Stomach (tissue), 9 donors: ENCODE measurements around the gene TNRC6B. TPM values are rescaled to one million over a fixed set of nuclear protein-coding genes. Genes with fewer than 3 reads are reported as not detected.
"Not testable (repeated sequence)": the region's sequence is repeated elsewhere in the genome, so short reads cannot be mapped to it uniquely, and the experiment has no call there.

ENCODE experiments used
- DNase-seq, 2 donors: peaks; one replicate each; pipeline versions ENCODE4 v3.0.0 to v3.0.0-alpha.2; 2013 to 2019
- H3K27ac ChIP-seq, 5 donors: fragments of 200-600 bp in 4 of 5; sonication (generic) in 4 of 5; one replicate each; pipeline ENCODE4 v1.5.1; 2013 to 2019; ENCODE audit warnings: mild to moderate bottlenecking in 1 of 5, moderate library complexity in 1 of 5
- H3K27me3 ChIP-seq, 3 donors: fragments of 200-600 bp; sonication (generic); one replicate each; pipeline ENCODE4 v1.5.1; 2017 to 2019; ENCODE audit warnings: mixed run types in 1 of 3
- H3K36me3 ChIP-seq, 4 donors: fragments of 200-600 bp; sonication (generic); 1 replicate in 3 of 4; 2 replicates in 1 of 4; pipeline ENCODE4 v1.5.1; 2016 to 2019
- H3K4me1 ChIP-seq, 4 donors: fragments of 200-600 bp; sonication (generic); one replicate each; pipeline ENCODE4 v1.5.1; 2016 to 2019
- H3K4me3 ChIP-seq, 4 donors: fragments of 200-600 bp; sonication (generic) in 3 of 4; one replicate each; pipeline ENCODE4 v1.5.1; 2016 to 2019; ENCODE audit warnings: mild to moderate bottlenecking in 1 of 4
- H3K9me3 ChIP-seq, 4 donors: fragments of 200-600 bp; sonication (generic); one replicate each; pipeline ENCODE4 v1.5.1; 2016 to 2019
- CTCF ChIP-seq, 7 experiments: fragments of 450-650 bp in 4 of 7; fragments of 200-600 bp in 3 of 7; sonication (generic) in 3 of 7; IDR thresholded peaks; one replicate each; pipeline ENCODE4 v1.5.1; 2016 to 2019; ENCODE audit warnings: antibody characterized with exemption in 7 of 7, control low read depth in 2 of 7, mild to moderate bottlenecking in 1 of 7
- EP300 ChIP-seq: sonication (generic); formaldehyde crosslinking; IDR thresholded peaks from one replicate; pipeline ENCODE4 v1.6.1; 2017; ENCODE audit warnings: antibody characterized with exemption
- POLR2A ChIP-seq, 4 donors: fragments of 450-650 bp; IDR thresholded peaks; one replicate each; pipeline ENCODE4 v1.6.1; 2016; ENCODE audit warnings: antibody characterized with exemption in 4 of 4, control low read depth in 2 of 4, mild to moderate bottlenecking in 1 of 4, moderate library complexity in 1 of 4
- POLR2AphosphoS5 ChIP-seq, 3 donors: sonication (generic); formaldehyde crosslinking; IDR thresholded peaks; one replicate each; pipeline ENCODE4 v1.6.1; 2016; ENCODE audit warnings: antibody characterized with exemption in 3 of 3
- WGBS, 5 donors: extraction: QIAGEN DNeasy Blood & Tissue Kit in 3 of 5; methylation state at CpG; one replicate each; pipeline versions ENCODE4 v1.1.5 to v1.1.7; 2013 to 2018; 5-methylcytosine and 5-hydroxymethylcytosine counted together
- intact Hi-C: fragments of 100-400 bp; cut with DNase I; formaldehyde crosslinking; loops from one replicate; pipeline ENCODE4 v1.15.1; 2023; ENCODE audit warnings: low total_unique reads
- polyA plus RNA-seq, 3 donors: library from polyadenylated mRNA; stranded (reverse); fragments of 200-250 nt; gene quantifications; one replicate each; pipeline ENCODE4 v1.2.3, GENCODE V29; 2013
- total RNA-seq, 5 donors: library from RNA; depleted of rRNA; stranded (reverse); fragments of >200 nt; gene quantifications; one replicate each; pipeline versions ENCODE4 v1.1.0 to v1.2.3, GENCODE V29; 2014 to 2016
- donor health status: healthy with polysubstance abuse.
- donor health status: Bipolar disorder and iron deficiency.
- donor health status: healthy.

The TNRC6B gene
- total and polyA plus RNA-seq, 8 donors: 0.88 to 316 (median 18.0) TPM

DNA sequence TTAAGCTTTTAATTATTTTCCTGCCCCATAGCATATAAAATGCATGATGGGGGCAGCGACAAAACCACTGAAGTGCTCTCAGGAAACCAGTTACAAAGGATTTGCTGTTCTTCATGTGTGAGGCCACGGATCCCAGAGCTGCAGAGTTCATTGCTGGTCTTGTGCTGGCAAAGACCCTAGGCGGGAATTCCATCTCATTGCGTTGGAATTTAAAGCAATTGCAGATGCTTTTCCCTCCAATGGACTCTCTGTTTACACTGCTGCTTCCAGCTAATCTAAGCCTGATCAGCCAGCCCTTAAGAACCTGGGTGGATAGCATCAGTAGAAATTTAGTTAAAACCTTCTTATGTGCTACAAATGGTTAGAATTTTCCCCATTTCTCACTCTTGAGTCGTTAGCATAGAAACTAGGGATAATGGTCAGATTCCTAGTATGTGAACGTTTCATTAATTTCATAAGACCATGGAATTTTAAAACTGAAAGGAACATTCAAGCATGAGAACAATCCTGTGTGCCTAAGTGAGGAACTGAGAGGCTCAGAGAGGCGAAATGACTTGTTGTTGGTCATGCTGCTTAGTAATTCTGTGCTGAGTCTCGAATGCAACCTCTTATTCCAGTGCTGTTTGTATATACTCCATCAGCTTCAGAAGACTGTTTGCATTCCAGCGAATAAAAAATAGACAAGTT is 132.5 kb downstream of the TNRC6B start:
- peak overlapping the region in 4 of 5 donors; percentile 11 to 75 (median 64) for H3K27ac ChIP-seq
- H3K36me3 ChIP-seq: peaks cover 57 to 100% (median 99%) of the 10 kb centered on the region in 4 donors
- peak in 1 of 2 donors; percentile 80 for DNase-seq

DNA sequence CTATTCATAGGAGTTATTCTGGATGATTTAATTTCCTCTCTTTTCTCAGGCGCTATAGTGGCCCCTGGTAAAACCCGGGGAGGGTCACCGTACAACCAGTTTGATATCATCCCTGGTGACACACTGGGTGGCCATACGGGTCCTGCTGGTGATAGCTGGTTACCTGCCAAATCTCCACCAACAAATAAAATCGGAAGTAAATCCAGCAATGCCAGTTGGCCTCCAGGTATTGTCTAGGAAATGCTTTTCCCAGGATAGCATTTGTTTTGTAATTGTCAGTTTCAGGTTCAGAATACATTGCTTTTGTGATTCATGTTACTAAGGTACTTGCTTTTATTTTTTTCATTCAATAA is 133.0 kb downstream of the TNRC6B start:
- no peak for DNase-seq
- peaks cover 62 to 100% (median 99%) of the 10 kb centered on the region in 4 donors for H3K36me3 ChIP-seq
- no peak overlapping the region for H3K4me3 ChIP-seq
- intact Hi-C loops: no loop called here
- H3K9me3 ChIP-seq: no peaks in the 10 kb centered on the region
- H3K27ac ChIP-seq: peak overlapping the region; percentile 11 to 75 (median 61)
- H3K4me1 ChIP-seq: peaks cover 0 to 38% (median 16%) of the 10 kb centered on the region in 4 donors
- TF ChIP-seq POLR2AphosphoS5 (IDR thresholded peaks at IDR 0.05) (no peak), CTCF (IDR thresholded peaks at IDR 0.05) (no peak), POLR2A (IDR thresholded peaks at IDR 0.05) (no peak), EP300 (no peak)
- WGBS, 5 donors: 57 to 75% (median 70%) methylated on average over 5 of the region's 5 CpGs
- no peaks in the 10 kb centered on the region for H3K27me3 ChIP-seq

More for the DNA sequence above, 132.5 kb downstream of the TNRC6B start:
- Histone ChIP-seq H3K27me3 (no peaks in the 10 kb centered on the region), H3K9me3 (no peaks in the 10 kb centered on the region), H3K4me3 (no peak overlapping the region), H3K4me1 (peaks cover 0 to 38% (median 16%) of the 10 kb centered on the region in 4 donors)
- TF ChIP-seq CTCF (IDR thresholded peaks at IDR 0.05) (no peak), POLR2AphosphoS5 (IDR thresholded peaks at IDR 0.05) (peak in 1 of 3 donors; percentile 37), POLR2A (IDR thresholded peaks at IDR 0.05) (no peak)
- whole genome bisulfite sequencing, 5 donors: 58 to 81% (median 69%) methylated on average over 9 of the region's 9 CpGs
- intact Hi-C loops: no loop called here

- H3K4me3 ChIP-seq, DNase-seq, intact Hi-C loops, H3K27me3 ChIP-seq, H3K9me3 ChIP-seq: not testable (repeated sequence)
- Histone ChIP-seq H3K4me1 (peaks cover 0 to 34% (median 16%) of the 10 kb centered on the region in 4 donors), H3K36me3 (peaks cover 71 to 100% (median 99%) of the 10 kb centered on the region in 4 donors), H3K27ac (peak overlapping the region in 3 of 5 donors; percentile 21 to 68 (median 61))
- 91 to 97% (median 97%) methylated on average over 12 of the region's 12 CpGs for WGBS, 5 donors
Observed at GRCh38 chr22:40311646-40312045, 133.9 kb downstream of the TNRC6B start.

GRCh38 chr22:40312050-40312449 is 134.3 kb downstream of the TNRC6B start:
- Histone ChIP-seq H3K27ac (peak overlapping the region in 3 of 5 donors; percentile 21 to 68 (median 61)), H3K4me3 (no peak overlapping the region), H3K9me3 (no peaks in the 10 kb centered on the region), H3K27me3 (no peaks in the 10 kb centered on the region), H3K36me3 (peaks cover 75 to 100% (median 100%) of the 10 kb centered on the region in 4 donors), H3K4me1 (peaks cover 0 to 31% (median 14%) of the 10 kb centered on the region in 4 donors)
- DNase-seq: no peak
- 89 to 93% (median 91%) methylated on average over 2 of the region's 2 CpGs for WGBS, 5 donors
- no peak for TF ChIP-seq CTCF (IDR thresholded peaks at IDR 0.05)
- TF ChIP-seq EP300: no peak
- no peak for TF ChIP-seq POLR2AphosphoS5 (IDR thresholded peaks at IDR 0.05)
- no peak for TF ChIP-seq POLR2A (IDR thresholded peaks at IDR 0.05)
- intact Hi-C loops: no loop called here

GRCh38 chr22:40313007-40313406 is 135.3 kb downstream of the TNRC6B start:
- no peaks in the 10 kb centered on the region for H3K27me3 ChIP-seq
- H3K4me3 ChIP-seq: no peak overlapping the region
- H3K9me3 ChIP-seq: no peaks in the 10 kb centered on the region
- intact Hi-C loops: no loop called here
- DNase-seq: no peak
- H3K36me3 ChIP-seq: peaks cover 75 to 100% (median 100%) of the 10 kb centered on the region in 4 donors
- TF ChIP-seq CTCF (IDR thresholded peaks at IDR 0.05) (no peak), POLR2A (IDR thresholded peaks at IDR 0.05) (no peak), POLR2AphosphoS5 (IDR thresholded peaks at IDR 0.05) (no peak), EP300 (no peak)
- H3K27ac ChIP-seq: peak overlapping the region in 3 of 5 donors; percentile 21 to 68 (median 22)
- peaks cover 0 to 24% (median 13%) of the 10 kb centered on the region in 4 donors for H3K4me1 ChIP-seq
- 61 to 84% (median 76%) methylated on average over 2 of the region's 2 CpGs for WGBS, 5 donors
